HepG2 (cell line): Measurements from ENCODE around the gene DELE1. TPM values are rescaled to one million over a fixed set of nuclear protein-coding genes. Genes with fewer than 3 reads are reported as not detected.

Experiments used
- ATAC-seq: fragments of 200-7000 bp; cut with Tn5 transposase; 3 replicates; pipeline ENCODE4 v1.9.1; 2020; ENCODE audit warnings: mild to moderate bottlenecking, moderate library complexity
- BruUV-seq: library from RNA; stranded (reverse); fragments of 400-500 nt; replicated peaks from 2 replicates; lab custom pipeline; 2021; lab: Mats Ljungman, UMichigan
- CTCF ChIA-PET: fragments of 300-600 bp; formaldehyde crosslinking; extraction: SDS; loops from one replicate; lab custom pipeline; 2021; ENCODE audit warnings: low total read pairs, inconsistent platforms, low intra/inter-chr PET ratio; lab: Yijun Ruan, JAX
- POLR2A ChIA-PET: fragments of 350-600 bp; sonication (Branson Sonifier 250); formaldehyde crosslinking; loops from one replicate; lab custom pipeline; 2020; ENCODE audit warnings: antibody characterized with exemption, inconsistent platforms; lab: Yijun Ruan, JAX
- DNase-seq: peaks from one replicate; pipeline ENCODE4 v3.0.0-alpha.2; 2015; ENCODE audit warnings: low spot score
- FAIRE-seq: peaks from 3 replicates; lab custom pipeline; 2011; peaks lifted over from hg19 to GRCh38; lab: Jason Lieb, UNC
- H2AFZ ChIP-seq: one replicate; pipeline ENCODE4 v1.6.1; 2011; ENCODE audit warnings: low read length, inconsistent platforms
- H3K27ac ChIP-seq: fragments of 300-600 bp; 3 replicates; pipeline ENCODE4 v1.8.0; 2011; ENCODE audit warnings: mixed run types, mild to moderate bottlenecking, mixed read lengths, low read length, inconsistent platforms; ENCODE audit not compliant: insufficient read depth; ENCODE audit errors: extremely low read length
- H3K27me3 ChIP-seq, 2 experiments: fragments of 200-600 bp in 1 of 2; 2 replicates in 1 of 2; 3 replicates in 1 of 2; pipeline versions ENCODE4 v1.6.0 to v1.8.0; 2011; ENCODE audit warnings: low read length in 2 of 2, mild to moderate bottlenecking in 2 of 2, moderate library complexity in 2 of 2, inconsistent platforms in 1 of 2; ENCODE audit not compliant: insufficient read depth in 2 of 2, control insufficient read depth in 1 of 2
- H3K36me3 ChIP-seq, 2 experiments: fragments of 200-600 bp in 1 of 2; replicated peaks in 1 of 2; 2 replicates in 1 of 2; 3 replicates in 1 of 2; pipeline versions ENCODE4 v1.5.1 to v1.8.0; 2011; ENCODE audit warnings: low read length in 2 of 2, inconsistent platforms in 1 of 2; ENCODE audit not compliant: insufficient read depth in 2 of 2, control insufficient read depth in 1 of 2
- H3K4me1 ChIP-seq: 2 replicates; pipeline ENCODE4 v1.5.1; 2012; ENCODE audit warnings: low read length, inconsistent platforms; ENCODE audit not compliant: insufficient read depth
- H3K4me2 ChIP-seq: 2 replicates; pipeline ENCODE4 v1.6.0; 2011; ENCODE audit warnings: low read depth, low read length, inconsistent platforms
- H3K4me3 ChIP-seq, 3 experiments: fragments of 200-600 bp in 1 of 3; sonication (generic), shearing (Covaris generic) in 1 of 3; replicated peaks in 1 of 3; 2 replicates each; pipeline ENCODE4 v1.5.1; 2011 to 2016; ENCODE audit warnings: low read length in 3 of 3, inconsistent platforms in 2 of 3, low read depth in 2 of 3, mild to moderate bottlenecking in 2 of 3, control low read depth in 1 of 3, mixed read lengths in 1 of 3; ENCODE audit not compliant: insufficient read depth in 1 of 3
- H3K79me2 ChIP-seq: one replicate; pipeline ENCODE4 v1.6.1; 2011; ENCODE audit warnings: low read length, inconsistent platforms; ENCODE audit not compliant: insufficient read depth
- H3K9ac ChIP-seq: 2 replicates; pipeline ENCODE4 v1.6.0; 2011; ENCODE audit warnings: mild to moderate bottlenecking, low read depth, low read length, inconsistent platforms; ENCODE audit not compliant: insufficient read depth
- H3K9me3 ChIP-seq: 2 replicates; pipeline ENCODE4 v1.5.1; 2012; ENCODE audit warnings: mild to moderate bottlenecking, low read length
- H4K20me1 ChIP-seq: 2 replicates; pipeline ENCODE4 v1.6.0; 2011; ENCODE audit warnings: inconsistent platforms, mild to moderate bottlenecking, low read length, moderate library complexity; ENCODE audit not compliant: insufficient read depth
- DR1 ChIP-seq: sonication (generic); formaldehyde crosslinking; IDR thresholded peaks from 2 replicates; pipeline ENCODE4 v1.8.0; 2021; ENCODE audit warnings: mild to moderate bottlenecking, missing genetic modification reagents, inconsistent platforms
- JUNB ChIP-seq: sonication (generic); formaldehyde crosslinking; IDR thresholded peaks from 2 replicates; pipeline ENCODE4 v1.8.0; 2022; ENCODE audit warnings: missing genetic modification reagents, mild to moderate bottlenecking, borderline replicate concordance
- RXRB ChIP-seq: IDR thresholded peaks from 2 replicates; pipeline ENCODE4 v1.6.1; 2016; ENCODE audit warnings: borderline replicate concordance, missing genetic modification reagents, missing compliant biosample characterization
- SIX1 ChIP-seq: sonication (generic); formaldehyde crosslinking; IDR thresholded peaks from 2 replicates; pipeline ENCODE4 v1.4.0; 2020; ENCODE audit warnings: missing genetic modification reagents, borderline replicate concordance
- ZNF350 ChIP-seq: sonication (generic); formaldehyde crosslinking; IDR thresholded peaks from 2 replicates; pipeline ENCODE4 v1.4.0; 2020; ENCODE audit warnings: mild to moderate bottlenecking, low read depth, missing genetic modification reagents, borderline replicate concordance
- WGBS: methylation state at CpG from one replicate; pipeline ENCODE4 v1.1.6; 2017; ENCODE audit warnings: low lambda C conversion rate; 5-methylcytosine and 5-hydroxymethylcytosine counted together
- in situ Hi-C: cut with HindIII; loops from 2 replicates; pipeline ENCODE4 v1.10.0; 2017; ENCODE audit warnings: low pct_unique_long_range_greater_than_20kb; ENCODE audit not compliant: extremely low pct_ligation_motif_present
- intact Hi-C: fragments of 100-400 bp; cut with micrococcal nuclease; formaldehyde crosslinking; loops from one replicate; pipeline ENCODE4 v1.10.0; 2022; ENCODE audit not compliant: unreplicated experiment
- polyA plus RNA-seq, 8 experiments: library from polyadenylated mRNA; depleted of rRNA in 3 of 8; stranded (reverse) in 7 of 8; unstranded in 1 of 8; fragments of >200 nt; fragmentation: Illumina TruSeq in 4 of 8; extraction: Trizol in 4 of 8; gene quantifications; 2 replicates each; pipeline versions ENCODE4 v1.2.1 to v1.2.3, GENCODE V29; 2011 to 2016; ENCODE audit warnings: low read depth in 4 of 8, missing spikeins in 1 of 8, mixed read lengths in 1 of 8; ENCODE audit not compliant: insufficient read depth in 1 of 8
- total RNA-seq, 5 experiments: library from RNA; depleted of rRNA; stranded (reverse); fragments of >200 nt; fragmentation: Illumina TruSeq; extraction: Trizol; gene quantifications; 2 replicates each; pipeline ENCODE4 v1.2.3, GENCODE V29; 2016; ENCODE audit warnings: low read depth in 1 of 5
- TF ChIP-seq, protein P1 (sequence below): sonication (generic); formaldehyde crosslinking; IDR thresholded peaks from 2 replicates; pipeline ENCODE4 v1.4.0; 2020; ENCODE audit warnings: missing genetic modification reagents, borderline replicate concordance

The DELE1 gene
- total and polyA plus RNA-seq, 2 of the 13 experiments (the other 11 are each of a cell fraction or from before 2014, with no cell fraction given) = 57.5 to 90.3 TPM

DNA sequence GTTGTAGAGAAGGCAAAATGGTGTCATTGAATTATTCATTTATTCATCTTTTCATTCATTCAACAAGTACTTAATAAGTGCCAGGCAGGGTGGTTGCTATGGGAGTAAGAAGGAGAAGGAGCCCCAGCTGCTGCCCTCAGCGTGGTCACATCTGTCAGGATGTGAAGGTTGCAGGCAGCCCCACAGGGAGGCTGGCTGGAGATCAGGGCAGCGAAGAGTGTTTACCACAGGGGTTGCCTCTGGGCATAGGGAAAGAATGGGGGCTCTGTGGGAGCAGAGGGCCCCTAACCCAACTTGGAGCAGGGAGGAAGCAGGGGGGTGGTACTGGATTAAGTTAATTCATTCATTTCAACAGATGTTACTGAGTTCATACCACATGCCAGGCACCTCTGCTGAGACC is 28.3 kb downstream of the DELE1 start:
- Histone ChIP-seq H3K4me2 (no peak overlapping the region), H3K4me3 (no peak overlapping the region), H3K27ac (no peak overlapping the region), H2AFZ (no peak overlapping the region), H3K9ac (no peak overlapping the region), H3K4me1 (no peaks in the 10 kb centered on the region), H3K9me3 (no peaks in the 10 kb centered on the region), H4K20me1 (no peaks in the 10 kb centered on the region), H3K27me3 (peaks cover 0 to 2% of the 10 kb centered on the region in 2 experiments; a peak in 3 of 5 replicates), H3K36me3 (no peaks in the 10 kb centered on the region), H3K79me2 (no peaks in the 10 kb centered on the region)
- CTCF ChIA-PET = no interaction called here
- ATAC-seq (no peak), DNase-seq (no peak), FAIRE-seq (no peak)
- WGBS = 43% methylated on average over 2 of the region's 2 CpGs
- TF ChIP-seq RXRB (CRISPR knock-in tag) (no peak), ZNF350 (CRISPR knock-in tag) (no peak), DR1 (CRISPR knock-in tag) (no peak), SIX1 (CRISPR knock-in tag) (no peak), JUNB (CRISPR knock-in tag) (no peak)
- TF ChIP-seq, protein P1, sequence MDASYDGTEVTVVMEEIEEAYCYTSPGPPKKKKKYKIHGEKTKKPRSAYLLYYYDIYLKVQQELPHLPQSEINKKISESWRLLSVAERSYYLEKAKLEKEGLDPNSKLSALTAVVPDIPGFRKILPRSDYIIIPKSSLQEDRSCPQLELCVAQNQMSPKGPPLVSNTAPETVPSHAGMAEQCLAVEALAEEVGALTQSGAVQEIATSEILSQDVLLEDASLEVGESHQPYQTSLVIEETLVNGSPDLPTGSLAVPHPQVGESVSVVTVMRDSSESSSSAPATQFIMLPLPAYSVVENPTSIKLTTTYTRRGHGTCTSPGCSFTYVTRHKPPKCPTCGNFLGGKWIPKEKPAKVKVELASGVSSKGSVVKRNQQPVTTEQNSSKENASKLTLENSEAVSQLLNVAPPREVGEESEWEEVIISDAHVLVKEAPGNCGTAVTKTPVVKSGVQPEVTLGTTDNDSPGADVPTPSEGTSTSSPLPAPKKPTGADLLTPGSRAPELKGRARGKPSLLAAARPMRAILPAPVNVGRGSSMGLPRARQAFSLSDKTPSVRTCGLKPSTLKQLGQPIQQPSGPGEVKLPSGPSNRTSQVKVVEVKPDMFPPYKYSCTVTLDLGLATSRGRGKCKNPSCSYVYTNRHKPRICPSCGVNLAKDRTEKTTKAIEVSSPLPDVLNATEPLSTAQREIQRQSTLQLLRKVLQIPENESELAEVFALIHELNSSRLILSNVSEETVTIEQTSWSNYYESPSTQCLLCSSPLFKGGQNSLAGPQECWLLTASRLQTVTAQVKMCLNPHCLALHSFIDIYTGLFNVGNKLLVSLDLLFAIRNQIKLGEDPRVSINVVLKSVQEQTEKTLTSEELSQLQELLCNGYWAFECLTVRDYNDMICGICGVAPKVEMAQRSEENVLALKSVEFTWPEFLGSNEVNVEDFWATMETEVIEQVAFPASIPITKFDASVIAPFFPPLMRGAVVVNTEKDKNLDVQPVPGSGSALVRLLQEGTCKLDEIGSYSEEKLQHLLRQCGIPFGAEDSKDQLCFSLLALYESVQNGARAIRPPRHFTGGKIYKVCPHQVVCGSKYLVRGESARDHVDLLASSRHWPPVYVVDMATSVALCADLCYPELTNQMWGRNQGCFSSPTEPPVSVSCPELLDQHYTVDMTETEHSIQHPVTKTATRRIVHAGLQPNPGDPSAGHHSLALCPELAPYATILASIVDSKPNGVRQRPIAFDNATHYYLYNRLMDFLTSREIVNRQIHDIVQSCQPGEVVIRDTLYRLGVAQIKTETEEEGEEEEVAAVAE (CRISPR knock-in tag) = no peak
- no TSS peak for BruUV-seq
- intact Hi-C loops (no loop called here), in situ Hi-C loops (no loop called here)
- POLR2A ChIA-PET = no interaction called here
